Measurements from ENCODE around the gene DET1.
"Not testable (repeated sequence)": the region's sequence is repeated elsewhere in the genome, so short reads cannot be mapped to it uniquely, and the experiment has no call there.

The DET1 gene

DNA sequence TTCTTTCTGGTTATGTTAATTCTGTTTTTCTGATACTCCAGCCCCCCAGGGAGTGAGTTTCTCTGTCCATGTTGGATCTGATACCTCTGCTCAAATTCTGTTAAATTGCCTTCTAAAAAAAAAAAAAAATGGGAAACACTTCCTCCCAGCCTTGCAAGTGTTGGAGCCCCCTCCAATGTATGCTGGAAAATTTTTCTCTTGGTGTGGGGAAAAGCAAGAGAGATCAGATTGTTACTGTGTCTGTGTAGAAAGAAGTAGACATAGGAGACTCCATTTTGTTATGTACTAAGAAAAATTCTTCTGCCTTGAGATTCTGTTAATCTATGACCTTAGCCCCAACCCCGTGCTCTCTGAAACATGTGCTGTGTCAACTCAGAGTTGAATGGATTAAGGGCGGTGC is 6.1 kb downstream of the DET1 start:
- DNase-seq (ENCODE audit: low read depth): not testable (repeated sequence)

DNA sequence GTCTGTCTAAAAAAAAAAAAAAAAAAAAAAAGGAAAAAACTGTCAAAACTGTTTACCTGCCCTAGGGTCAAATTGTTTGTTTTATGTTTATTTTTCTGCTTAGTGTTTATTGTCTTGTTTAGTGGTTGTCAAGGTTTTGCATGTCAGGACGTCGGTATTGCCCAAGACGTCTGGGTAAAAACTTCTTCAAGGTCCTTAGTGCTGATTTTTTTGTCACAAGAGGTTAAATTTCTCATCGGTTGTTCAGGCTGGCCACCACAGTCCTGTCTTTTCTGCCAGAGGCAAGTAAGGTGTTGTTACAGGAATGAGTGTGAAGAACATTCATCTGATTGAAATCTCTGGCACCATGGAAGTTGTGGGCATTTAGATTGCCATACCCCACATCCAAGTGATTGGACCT is 7.0 kb downstream of the DET1 start:
- DNase-seq (ENCODE audit: low read depth): no peak

DNA sequence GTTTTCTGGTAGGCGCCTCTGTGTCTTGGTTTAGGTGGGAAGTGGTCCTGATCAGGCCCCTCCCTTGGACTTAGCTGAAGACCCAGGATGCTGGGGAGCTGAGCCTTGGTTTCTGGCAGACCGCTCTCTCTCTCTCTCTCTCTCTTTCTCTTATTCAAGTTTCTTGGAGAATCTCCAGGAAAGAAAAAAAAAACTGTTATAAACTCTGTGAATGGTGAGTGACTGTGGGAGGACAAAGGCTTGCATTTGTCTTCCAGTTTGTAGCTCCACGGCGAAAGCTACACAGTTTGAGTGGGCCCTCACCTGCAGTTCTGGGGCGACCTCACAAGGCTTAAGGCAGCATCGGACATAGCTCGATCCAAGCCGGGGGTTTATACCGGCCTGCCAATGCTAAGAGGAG is 7.5 kb downstream of the DET1 start:
- DNase-seq (ENCODE audit: low read depth): no peak

DNA sequence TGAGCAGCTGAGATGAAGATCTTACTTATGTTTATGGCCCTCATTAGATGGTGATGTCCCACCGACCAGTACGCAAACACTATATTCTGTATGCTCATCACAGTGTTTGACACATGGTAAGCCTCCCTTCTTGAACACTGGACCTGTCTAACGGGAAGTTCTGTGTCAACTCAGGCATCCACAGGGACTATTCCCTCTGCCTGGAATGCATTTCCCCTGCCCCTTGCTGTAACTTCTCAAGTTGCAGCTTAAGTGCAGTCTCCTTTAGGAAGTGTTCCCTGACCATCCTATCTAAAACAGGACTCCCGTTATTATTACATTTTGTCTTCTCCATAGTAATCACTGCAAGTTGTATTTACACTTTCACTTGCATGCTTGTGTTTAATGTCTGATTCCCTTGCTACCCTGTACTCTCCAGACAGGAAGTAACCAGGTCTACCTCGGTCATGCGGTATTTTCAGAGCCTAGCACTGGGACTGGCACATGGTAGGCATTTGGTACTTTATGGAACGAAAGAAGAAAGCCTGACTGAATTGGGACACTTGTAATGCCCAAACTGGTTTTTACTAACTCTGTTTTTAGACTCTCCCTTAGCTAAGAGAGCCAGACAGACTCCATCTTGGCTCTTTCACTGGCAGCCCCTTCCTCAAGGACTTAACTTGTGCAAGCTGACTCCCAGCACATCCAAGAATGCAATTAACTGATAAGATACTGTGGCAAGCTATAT is 8.7 kb downstream of the DET1 start:
- no peak for DNase-seq (ENCODE audit: low read depth)

DNA sequence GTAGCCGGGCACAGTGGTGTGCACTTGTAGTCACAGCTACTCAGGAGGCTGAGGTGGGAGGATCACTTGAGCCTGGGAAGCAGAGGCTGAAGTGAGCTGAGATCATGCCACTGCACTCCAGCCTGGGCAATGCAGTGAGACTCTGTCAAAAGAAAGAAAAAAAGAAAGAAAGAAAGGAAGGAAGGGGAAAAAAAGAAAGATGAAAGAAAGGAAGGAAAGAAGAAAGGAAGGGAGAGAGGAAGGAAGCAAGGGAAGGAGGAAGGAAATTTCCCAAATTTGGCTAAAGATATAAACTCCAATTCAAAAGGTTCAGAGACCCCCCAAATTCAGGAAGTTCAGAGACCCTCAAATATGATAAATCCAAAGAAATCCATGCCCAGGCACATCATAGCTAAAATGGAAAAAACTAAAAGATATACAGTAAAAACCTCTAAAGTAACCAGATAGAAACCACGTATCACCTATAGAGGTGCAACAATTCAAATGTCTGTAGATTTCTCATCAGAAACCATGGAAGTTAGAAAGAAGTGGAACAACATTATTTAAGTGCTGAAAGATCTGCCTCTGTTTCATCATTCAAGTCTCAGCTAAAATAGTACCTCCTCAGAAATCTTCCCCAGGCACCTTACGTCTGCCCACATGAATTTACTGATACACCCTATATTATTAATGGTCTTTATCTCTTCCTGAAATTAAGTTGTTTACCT is 10.7 kb downstream of the DET1 start:
- DNase-seq (ENCODE audit: low read depth): no peak

DNA sequence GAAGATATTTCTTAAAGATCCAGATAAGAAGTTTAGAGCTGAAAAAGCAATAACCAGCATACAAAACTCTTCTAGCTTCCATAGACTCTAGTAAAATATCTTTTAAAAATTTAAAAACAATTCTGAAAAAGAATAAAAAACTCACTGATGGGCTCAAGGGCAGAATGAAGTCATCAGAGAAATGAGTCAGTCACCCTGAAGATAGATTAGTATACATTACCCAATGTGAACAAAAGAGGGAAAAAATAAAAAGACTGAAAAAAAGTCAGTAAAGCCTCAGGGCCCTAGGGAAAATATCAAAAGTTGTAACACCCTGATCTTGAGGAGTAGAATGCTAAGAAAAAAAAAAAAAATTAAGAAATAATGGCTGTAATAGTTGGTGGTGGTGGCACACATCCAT is 11.4 kb downstream of the DET1 start:
- DNase-seq (ENCODE audit: low read depth): no peak

DNA sequence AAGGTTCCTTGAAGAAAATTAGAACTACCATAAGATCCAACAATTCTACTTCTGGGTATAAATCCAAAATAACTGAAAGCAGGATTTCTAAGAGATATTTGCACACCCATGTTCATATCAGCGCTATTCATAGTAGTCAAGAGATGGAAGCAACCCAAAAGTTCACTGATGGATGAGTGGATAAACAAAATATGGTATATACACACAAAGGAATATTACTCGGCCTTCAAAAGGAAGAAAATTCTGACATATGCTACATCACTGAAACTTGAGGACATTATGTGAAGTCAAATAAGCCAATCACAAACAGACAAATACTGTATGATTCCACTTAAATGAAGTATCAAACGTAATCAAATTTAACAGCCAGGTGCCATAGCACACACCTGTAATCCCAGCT is 13.1 kb downstream of the DET1 start:
- no peak for DNase-seq (ENCODE audit: low read depth)

DNA sequence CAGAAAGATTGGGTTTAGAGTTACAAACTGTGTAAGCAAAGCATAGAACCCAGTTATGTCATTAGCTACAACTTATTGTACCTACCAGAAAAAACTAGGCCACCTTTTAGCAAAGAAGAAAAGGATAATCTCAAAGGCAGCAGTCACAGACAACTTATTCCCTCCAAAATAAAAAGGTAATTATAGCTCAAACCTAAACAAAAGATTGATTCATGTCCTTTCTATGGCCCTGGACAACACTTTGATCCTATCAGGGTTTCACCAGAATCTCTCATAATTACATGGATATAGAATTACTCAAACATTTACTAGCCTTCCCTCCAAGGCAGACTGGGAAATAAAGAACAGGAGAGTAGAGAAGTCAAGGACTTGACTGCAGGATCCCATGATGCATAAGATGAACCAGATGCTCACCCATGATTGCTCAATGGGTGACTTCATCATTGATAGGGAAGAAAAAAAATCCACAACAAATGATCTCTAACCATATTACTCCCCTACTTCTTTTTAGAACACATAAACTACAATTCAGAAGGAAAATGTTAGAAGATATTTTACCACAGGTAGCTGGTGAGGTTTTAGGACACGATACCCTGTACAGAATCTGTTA is 17.4 kb downstream of the DET1 start:
- no peak for DNase-seq (ENCODE audit: low read depth)

DNA sequence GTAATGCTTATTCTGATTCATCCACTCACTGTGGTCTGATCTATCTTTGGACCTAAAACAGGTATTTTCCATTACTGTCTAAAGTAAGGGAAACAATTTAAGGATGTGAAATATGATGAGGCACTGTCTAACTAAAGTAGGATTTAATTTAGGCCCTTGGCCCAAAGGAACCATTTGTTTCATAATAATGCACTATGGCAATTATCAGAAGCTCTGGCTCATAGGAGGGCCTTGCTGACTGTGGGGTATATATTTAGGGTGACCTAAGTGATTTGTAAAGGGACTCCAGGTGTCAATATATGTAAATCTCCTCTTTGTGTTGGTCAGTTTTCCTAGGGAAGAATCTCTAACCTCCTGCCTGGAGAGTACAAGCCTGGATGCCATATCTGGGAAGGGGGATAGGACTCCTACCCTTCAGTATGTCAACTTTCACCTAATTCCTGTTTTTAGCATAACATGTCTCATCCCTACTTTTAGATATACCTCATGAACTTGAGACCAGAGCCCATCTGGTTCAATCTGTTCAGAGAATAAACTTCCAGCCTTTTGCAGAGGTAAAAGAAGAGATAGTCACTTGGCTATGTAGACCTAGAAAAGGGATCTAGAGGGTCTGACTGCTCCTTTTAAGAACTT is 20.1 kb downstream of the DET1 start:
- no peak for DNase-seq (ENCODE audit: low read depth)

DNA sequence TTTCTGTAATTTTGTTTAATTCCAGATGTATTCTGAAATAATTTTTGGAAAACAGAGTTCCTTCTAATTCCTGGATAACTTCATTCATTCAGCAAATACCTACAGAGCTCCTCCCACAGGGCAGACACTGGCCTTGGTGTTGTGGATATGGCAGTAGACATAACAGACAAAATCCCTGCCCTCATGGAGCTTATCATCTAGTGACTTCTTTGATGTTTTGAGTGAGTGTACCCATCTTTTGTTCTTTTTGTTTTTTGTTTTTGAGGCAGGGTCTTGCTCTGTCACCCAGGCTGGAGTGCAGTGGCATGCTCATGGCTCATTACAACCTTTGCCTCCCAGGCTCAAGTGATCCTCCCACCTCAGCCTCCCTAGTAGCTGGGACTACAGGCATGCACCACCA is 21.1 kb downstream of the DET1 start:
- no peak for DNase-seq (ENCODE audit: low read depth)

DNA sequence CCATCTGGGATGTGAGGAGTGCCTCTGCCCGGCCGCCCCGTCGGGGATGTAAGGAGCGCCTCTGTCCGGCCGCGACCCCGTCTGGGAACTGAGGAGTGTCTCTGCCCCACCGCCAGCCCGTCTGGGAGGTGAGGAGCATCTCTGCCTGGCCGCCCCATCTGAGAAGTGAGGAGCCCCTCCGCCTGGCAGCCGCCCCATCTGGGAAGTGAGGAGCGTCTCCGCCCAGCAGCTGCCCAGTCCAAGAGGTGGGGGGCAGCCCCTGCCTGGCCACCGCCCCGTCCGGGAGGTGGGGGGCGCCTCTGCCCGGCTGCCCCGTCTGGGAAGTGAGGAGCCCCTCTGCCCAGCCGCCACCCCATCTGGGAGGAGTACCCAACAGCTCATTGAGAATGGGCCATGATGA is 22.4 kb downstream of the DET1 start:
- DNase-seq (ENCODE audit: low read depth): not testable (repeated sequence)

DNA sequence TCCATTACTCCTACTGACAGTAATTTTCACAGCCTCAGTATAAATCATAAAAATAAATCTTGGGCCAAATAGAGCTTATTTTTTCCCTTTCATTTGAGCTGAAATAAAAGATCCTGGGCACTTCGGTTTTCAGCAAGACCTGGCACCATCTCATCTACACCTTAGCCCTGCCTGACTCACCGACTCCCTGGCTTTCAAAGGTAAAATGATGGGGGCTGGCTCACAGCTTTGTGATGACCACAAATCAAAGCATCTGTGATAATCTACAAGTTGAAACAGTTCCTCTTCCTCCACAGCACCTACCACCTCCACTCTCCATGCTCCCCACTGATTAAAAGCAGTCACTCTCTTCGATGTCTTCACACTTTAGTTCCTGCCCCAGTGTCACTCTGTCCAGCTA is 27.6 kb downstream of the DET1 start:
- no peak for DNase-seq (ENCODE audit: low read depth)

DNA sequence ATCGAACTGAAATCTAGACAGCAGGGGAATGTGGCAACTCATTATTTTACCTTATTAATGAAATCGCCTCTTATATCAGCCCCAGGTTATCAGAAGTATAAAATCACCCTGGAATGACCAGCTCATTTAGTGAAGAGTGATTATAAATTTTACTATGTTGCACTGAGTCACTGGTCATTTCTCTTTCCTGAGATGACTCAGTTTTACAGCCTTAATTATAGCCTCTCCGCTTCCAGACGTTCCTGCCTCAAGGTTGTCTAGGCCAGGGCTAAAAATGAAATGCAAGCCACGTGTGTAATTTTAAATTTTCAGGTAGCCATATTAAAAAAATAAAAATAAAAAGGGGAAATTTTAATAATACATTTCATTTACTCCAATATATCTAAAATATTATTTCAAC is 33.3 kb downstream of the DET1 start:
- no peak for DNase-seq (ENCODE audit: low read depth)

DNA sequence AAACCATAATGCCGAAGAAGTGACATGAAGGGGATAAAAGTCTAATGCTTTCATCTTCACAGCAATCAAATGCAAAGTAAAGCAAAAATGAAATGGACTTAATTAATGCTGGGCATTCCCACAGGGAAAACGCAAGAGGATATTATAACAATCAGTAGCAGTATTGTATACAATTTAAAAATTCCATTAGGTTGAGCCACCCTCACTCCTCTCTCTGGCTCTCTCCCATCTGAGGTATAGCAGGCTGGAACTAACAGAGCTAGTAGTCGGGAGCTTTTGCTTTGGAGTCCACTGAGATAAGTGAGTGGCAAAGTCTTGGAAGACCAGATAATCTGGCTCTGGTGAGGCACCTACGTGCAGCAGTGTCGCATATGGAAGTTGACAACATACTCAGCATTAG is 33.9 kb downstream of the DET1 start:
- no peak for DNase-seq (ENCODE audit: low read depth)

DNA sequence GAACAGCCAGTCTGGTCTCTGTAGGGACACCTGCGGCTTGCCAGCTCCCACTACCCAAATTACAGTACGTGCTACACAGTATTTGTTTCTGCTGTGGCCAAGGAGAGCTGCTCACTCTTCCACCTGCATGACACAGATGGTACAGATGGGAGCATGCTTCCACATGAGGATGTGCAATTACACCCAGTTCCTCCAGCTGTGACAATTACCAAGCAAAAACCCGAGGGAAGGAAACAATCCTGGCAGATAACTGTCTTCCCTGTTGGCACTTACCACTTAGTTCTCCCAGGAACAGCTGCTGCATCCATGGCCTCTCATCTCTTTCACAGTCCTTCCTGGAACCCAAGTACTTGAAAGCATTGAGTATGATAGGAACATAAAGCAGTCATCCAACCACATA is 34.4 kb downstream of the DET1 start:
- DNase-seq (ENCODE audit: low read depth): no peak

DNA sequence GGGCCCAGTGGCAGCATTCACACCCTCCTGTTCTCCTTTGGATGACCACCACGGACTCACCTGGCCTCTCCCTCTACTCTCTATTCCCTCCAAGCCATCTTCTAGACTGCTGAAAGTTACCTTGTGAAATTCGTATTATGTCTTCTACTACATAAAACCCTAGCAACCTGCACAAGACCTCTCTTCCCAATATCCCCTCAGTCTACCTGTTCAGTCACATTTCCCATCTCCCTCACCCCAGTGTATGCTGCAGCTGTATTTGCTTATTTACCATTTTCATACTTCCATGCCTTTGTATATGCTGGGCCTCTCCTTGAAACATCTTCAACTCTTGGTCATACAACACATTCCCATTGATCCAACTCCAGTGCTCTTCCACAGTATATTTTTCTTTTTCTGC is 35.3 kb downstream of the DET1 start:
- no peak for DNase-seq (ENCODE audit: low read depth)

DNA sequence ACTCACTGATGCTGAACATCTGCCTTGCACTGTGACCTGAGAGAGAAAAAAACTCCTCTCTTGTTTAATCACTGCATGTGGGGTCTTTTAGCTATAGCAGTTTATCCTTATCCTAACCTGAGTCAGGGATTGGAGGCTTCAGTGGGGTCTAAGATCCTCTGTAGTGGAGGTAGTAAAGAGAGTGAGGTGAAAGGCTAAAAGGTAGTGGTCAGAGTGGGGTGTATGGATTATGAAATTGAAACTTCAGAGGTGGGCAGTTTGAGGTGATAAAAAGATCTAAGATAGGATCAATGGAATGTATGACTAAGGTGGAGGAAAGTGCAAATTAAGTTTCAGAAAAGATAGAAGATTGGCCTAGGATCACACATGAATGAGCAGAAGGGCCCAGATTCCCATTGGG is 36.5 kb downstream of the DET1 start:
- DNase-seq (ENCODE audit: low read depth): no peak

DNA sequence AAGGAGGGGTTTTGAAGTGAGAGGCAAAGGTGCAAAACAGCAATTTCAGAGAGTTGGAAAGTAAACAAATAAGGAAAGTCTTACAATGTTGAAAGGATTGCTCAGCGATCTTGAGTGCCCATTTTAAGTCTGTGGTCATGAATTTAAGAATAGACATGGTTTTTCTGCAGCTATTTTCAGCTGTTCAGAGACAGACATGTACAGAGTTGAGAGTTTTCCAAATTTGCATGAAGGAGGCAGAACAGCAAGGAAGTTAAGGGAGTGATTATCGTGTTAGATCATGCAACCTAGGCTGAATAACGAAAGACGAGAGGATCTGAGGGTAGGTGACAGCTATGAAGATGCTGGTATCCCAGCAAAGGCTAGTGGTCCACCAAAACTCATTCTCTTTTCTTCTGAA is 37.2 kb downstream of the DET1 start:
- no peak for DNase-seq (ENCODE audit: low read depth)

DNA sequence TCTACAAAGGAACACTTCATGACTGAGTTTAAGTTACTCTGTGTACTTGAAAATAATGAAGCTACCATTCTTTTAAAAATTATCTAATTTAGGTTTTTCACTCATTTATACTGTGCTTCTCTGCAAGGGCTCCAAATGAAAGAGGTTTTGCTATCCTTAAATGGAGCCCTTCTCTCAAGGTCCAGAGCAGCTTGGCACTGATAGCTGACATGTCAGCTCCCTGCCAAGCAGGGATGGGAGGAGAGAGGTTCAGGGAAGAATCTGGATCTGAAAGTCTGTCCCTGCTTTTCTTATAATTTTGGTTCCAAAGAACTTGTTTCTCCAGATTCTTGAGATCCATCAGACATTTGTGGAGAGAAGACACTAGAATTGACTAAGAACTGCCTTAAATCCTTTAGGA is 39.9 kb downstream of the DET1 start:
- no peak for DNase-seq (ENCODE audit: low read depth)

DNA sequence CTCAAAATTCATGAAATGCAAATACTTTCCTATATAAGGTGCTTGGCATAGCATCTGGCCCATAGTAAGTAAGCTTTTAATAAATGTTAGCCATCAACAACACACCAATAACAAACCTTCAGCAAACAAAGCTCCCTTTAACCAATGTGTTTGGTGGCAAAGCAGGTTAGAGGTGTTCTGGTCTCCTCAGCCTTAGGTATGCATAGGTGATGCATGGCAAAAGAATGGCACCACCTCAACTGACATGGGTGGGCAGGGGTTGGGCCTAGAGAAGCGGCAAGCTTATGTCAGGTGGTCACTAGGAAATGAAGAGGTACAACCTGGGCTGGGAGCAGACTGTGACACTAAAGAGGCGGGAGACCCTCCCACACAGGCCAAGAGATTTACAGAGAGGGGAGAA is 40.8 kb downstream of the DET1 start:
- DNase-seq (ENCODE audit: low read depth): no peak

DNA sequence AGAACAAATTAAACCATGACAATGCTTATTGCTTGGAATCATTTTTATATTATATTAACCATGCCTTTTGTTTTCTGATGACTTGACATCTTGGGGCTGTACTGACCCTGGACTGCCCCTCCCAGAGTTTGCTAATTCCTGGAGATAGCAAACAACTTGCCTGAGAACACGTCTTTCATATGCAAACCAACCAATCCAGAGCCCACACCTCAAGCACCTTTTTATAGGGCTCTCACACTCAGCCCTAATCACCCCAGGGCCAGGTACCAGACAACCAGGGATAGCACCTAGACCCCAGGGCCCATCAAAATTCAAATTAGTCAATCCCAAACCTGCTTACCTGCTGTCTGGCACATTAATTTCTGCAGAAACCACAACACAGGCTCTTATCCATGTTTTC is 42.0 kb downstream of the DET1 start:
- no peak for DNase-seq (ENCODE audit: low read depth)

DNA sequence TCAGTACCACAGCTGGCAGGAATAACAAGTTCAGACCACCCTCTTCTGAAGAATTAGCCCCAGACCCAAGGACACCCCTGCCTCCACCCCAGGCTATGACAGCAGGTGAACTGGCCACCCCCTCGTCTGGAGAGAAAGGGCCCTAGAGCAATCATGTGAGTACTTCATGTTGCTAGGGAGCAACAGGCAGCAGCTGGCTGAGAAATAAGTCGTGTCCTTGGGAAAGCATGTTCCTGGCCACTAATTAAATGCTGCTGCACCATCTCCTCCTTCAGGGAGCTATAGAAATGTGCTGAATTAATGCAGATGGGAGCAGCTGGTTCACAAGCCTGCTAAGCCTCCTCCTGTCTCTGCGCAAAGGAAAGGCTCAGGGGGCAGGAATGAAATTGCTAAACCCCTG is 47.5 kb downstream of the DET1 start:
- DNase-seq (ENCODE audit: low read depth): no peak

DNA sequence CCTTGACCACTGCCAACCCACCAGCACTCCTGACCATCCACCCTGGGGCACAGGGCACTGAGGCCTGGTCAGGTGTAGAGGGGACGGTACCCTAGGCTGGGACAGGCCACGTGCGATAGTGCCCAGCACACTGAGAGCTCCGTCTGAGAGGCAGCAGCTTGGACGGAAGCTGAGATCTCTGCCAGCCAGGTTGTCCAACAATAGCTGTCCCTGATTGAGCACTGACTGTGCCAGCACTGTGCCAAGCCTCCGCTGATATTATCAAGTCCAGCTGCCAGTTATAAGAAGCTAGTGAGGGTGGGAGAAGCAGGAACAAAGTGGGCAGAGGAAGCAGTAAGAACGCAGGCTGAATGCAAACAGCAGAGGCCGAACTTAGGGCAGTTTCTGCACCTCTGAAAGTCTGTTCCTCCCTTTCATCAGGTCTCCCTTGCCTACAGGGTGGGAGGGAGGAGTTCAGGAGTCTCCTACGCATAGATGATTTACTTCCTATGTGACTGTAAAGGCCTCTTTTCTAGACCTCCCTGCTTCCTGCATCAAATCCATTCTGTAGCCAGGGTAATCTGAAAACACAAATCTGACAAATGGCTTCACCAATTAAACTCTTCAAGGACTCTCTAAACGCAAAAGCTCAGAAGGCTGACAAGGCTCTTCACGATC is 49.2 kb downstream of the DET1 start:
- DNase-seq (ENCODE audit: low read depth): no peak
